ENCODE measurements around the gene RUFY1.

RUFY1 gene

DNA sequence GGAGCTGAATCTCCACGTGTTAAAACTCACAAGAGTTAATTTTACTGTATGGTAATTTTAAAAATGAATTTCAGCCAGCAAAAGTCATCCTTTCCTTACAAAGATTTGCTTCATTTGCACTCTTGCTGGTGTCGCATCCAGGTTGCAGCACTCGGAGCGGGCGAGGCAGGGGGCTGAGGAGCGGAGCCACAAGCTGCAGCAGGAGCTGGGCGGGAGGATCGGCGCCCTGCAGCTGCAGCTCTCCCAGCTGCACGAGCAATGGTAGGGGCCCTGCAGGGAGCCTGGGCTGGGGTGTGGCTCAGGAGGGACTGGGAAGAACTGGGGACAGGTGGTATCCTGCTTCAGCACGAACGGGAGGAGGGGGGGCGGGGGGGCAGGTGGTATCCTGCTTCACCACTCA, 46.1 kb downstream of the RUFY1 start:
- H3K4me3 ChIP-seq (ENCODE audit: control insufficient read depth, low read depth, low read length) = no peak overlapping the region
- DNase-seq (ENCODE audit: low read depth) = no peak
- TF ChIP-seq, protein P1, sequence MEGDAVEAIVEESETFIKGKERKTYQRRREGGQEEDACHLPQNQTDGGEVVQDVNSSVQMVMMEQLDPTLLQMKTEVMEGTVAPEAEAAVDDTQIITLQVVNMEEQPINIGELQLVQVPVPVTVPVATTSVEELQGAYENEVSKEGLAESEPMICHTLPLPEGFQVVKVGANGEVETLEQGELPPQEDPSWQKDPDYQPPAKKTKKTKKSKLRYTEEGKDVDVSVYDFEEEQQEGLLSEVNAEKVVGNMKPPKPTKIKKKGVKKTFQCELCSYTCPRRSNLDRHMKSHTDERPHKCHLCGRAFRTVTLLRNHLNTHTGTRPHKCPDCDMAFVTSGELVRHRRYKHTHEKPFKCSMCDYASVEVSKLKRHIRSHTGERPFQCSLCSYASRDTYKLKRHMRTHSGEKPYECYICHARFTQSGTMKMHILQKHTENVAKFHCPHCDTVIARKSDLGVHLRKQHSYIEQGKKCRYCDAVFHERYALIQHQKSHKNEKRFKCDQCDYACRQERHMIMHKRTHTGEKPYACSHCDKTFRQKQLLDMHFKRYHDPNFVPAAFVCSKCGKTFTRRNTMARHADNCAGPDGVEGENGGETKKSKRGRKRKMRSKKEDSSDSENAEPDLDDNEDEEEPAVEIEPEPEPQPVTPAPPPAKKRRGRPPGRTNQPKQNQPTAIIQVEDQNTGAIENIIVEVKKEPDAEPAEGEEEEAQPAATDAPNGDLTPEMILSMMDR (IDR thresholded peaks at IDR 0.05; ENCODE audit: control insufficient read depth, insufficient read depth, low read depth, low read length, missing control alignments) = no peak

GRCh38 chr5:179599100-179599499, 48.7 kb downstream of the RUFY1 start:
- no peak for DNase-seq (ENCODE audit: low read depth)
- H3K4me3 ChIP-seq (ENCODE audit: control insufficient read depth, low read depth, low read length) = no peak overlapping the region
- TF ChIP-seq, protein P1 (IDR thresholded peaks at IDR 0.05; ENCODE audit: control insufficient read depth, insufficient read depth, low read depth, low read length, missing control alignments) = no peak

- H3K4me3 ChIP-seq (ENCODE audit: control insufficient read depth, low read depth, low read length) = no peak overlapping the region
- DNase-seq (ENCODE audit: low read depth) = no peak
Measured at GRCh38 chr5:179599566-179599965, 49.2 kb downstream of the RUFY1 start.

DNA sequence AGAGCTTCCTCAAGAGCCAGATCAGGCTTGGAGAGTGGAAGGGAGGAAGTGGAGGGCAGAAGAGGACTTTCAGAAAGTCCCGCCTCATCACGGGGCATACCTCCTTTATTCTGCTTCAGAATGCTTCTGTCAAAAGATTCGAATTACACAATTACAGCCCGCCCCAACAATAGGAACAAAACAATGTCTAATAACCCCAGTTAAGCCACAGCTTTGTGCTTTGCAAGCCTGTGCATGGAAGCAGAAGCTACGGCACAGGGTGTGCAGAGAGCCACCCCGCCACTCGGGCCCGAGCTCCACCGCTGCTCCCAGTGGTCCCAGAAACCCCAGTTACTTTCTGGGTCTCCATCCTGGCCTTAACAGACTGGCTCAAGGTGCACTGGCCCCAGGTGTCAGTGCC, 49.6 kb downstream of the RUFY1 start:
- TF ChIP-seq, protein P1 (IDR thresholded peaks at IDR 0.05; ENCODE audit: control insufficient read depth, insufficient read depth, low read depth, low read length, missing control alignments) = no peak
- DNase-seq (ENCODE audit: low read depth) = no peak
- H3K4me3 ChIP-seq (ENCODE audit: control insufficient read depth, low read depth, low read length) = no peak overlapping the region

More at GRCh38 chr5:179599566-179599965, 49.2 kb downstream of the RUFY1 start:
- TF ChIP-seq, protein P1 (IDR thresholded peaks at IDR 0.05; ENCODE audit: control insufficient read depth, insufficient read depth, low read depth, low read length, missing control alignments) = no peak

GRCh38 chr5:179601871-179602625, 51.7 kb downstream of the RUFY1 start:
- TF ChIP-seq, protein P1 (IDR thresholded peaks at IDR 0.05; ENCODE audit: control insufficient read depth, insufficient read depth, low read depth, low read length, missing control alignments) = no peak
- no peak for DNase-seq (ENCODE audit: low read depth)
- no peak overlapping the region for H3K4me3 ChIP-seq (ENCODE audit: control insufficient read depth, low read depth, low read length)

- DNase-seq (ENCODE audit: low read depth) = no peak
- no peak overlapping the region for H3K4me3 ChIP-seq (ENCODE audit: control insufficient read depth, low read depth, low read length)
- TF ChIP-seq, protein P1 (IDR thresholded peaks at IDR 0.05; ENCODE audit: control insufficient read depth, insufficient read depth, low read depth, low read length, missing control alignments) = no peak
Measured at GRCh38 chr5:179603308-179603707, 53.0 kb downstream of the RUFY1 start.
